Loucy (cell line): ENCODE measurements around the gene CAPS.

Experiments used
- CTCF ChIP-seq: fragments of 200-600 bp; sonication (generic); conservative IDR thresholded peaks from 2 replicates; pipeline ENCODE4 v1.5.1; 2014; ENCODE audit warnings: mild to moderate bottlenecking, antibody characterized with exemption, low read length
- EZH2phosphoT487 ChIP-seq: fragments of 200-600 bp; IDR thresholded peaks from 2 replicates; pipeline ENCODE4 v1.6.1; 2018; ENCODE audit warnings: antibody characterized with exemption, mild to moderate bottlenecking, moderate library complexity, borderline replicate concordance

- no peak for TF ChIP-seq CTCF
- TF ChIP-seq EZH2phosphoT487, result no peak
These were observed 23.5 kb downstream of the CAPS start for GRCh38 chr19:5937550-5937949.
